GM18511 (cell line): Measurements from ENCODE around the gene FAM107B.
"Not testable (repeated sequence)": the region's sequence is repeated elsewhere in the genome, so short reads cannot be mapped to it uniquely, and the experiment has no call there.

Experiments
- ATAC-seq: cut with Tn5 transposase; IDR thresholded peaks from one replicate; pipeline ENCODE4 v1.9.1; 2021; ENCODE audit warnings: mild to moderate bottlenecking, moderate library complexity; ENCODE audit not compliant: unreplicated experiment

The FAM107B gene

GRCh38 chr10:14774797-14775196 lies at the start of gene FAM107B:
Gene FAM107B, minus strand, starts transcription at chr10:14774897. Its CDS starts 234 bp downstream, at chr10:14774663.
- ATAC-seq = no peak

- no peak for ATAC-seq
These were observed 49.3 kb upstream of the FAM107B start for GRCh38 chr10:14823966-14824365.

- ATAC-seq = no peak
These were observed 48.4 kb upstream of the FAM107B start for GRCh38 chr10:14822879-14823755.

GRCh38 chr10:14821635-14822375 lies 47.1 kb upstream of the FAM107B start:
- no peak for ATAC-seq

GRCh38 chr10:14820775-14821154 lies 46.1 kb upstream of the FAM107B start:
- no peak for ATAC-seq

- ATAC-seq = no peak
These were observed 45.5 kb upstream of the FAM107B start for GRCh38 chr10:14820010-14820774.

GRCh38 chr10:14816717-14817116 lies 42.0 kb upstream of the FAM107B start:
- ATAC-seq = not testable (repeated sequence)

- ATAC-seq = no peak
These were observed 41.0 kb upstream of the FAM107B start for GRCh38 chr10:14815681-14816080.

GRCh38 chr10:14812271-14812670 lies 37.6 kb upstream of the FAM107B start:
- ATAC-seq = no peak

GRCh38 chr10:14810969-14811953 lies 36.6 kb upstream of the FAM107B start:
- ATAC-seq = no peak

GRCh38 chr10:14806318-14806717 lies 31.6 kb upstream of the FAM107B start:
- ATAC-seq = no peak

- ATAC-seq = no peak
These were observed 29.1 kb upstream of the FAM107B start for GRCh38 chr10:14803827-14804226.

- no peak for ATAC-seq
These were observed 27.0 kb upstream of the FAM107B start for GRCh38 chr10:14801723-14802122.

GRCh38 chr10:14800397-14800796 lies 25.7 kb upstream of the FAM107B start:
- no peak for ATAC-seq

- no peak for ATAC-seq
These were observed 23.9 kb upstream of the FAM107B start for GRCh38 chr10:14798636-14799035.

GRCh38 chr10:14787938-14788337 lies 13.2 kb upstream of the FAM107B start:
- ATAC-seq = no peak

GRCh38 chr10:14784459-14785055 lies 9.9 kb upstream of the FAM107B start:
- no peak for ATAC-seq

GRCh38 chr10:14782691-14783363 lies 8.1 kb upstream of the FAM107B start:
- no peak for ATAC-seq

- ATAC-seq = no peak
These were observed 7.1 kb upstream of the FAM107B start for GRCh38 chr10:14781763-14782162.
